ENCODE results near the gene RPL13A. TPM values are rescaled to one million over a fixed set of nuclear protein-coding genes. Genes with fewer than 3 reads are reported as not detected.

The RPL13A gene
- total and polyA plus RNA-seq, 9 of the 15 experiments (the other 6 are each of a cell fraction or from before 2014, with no cell fraction given) = 1,744 to 5,482 (median 2,949) TPM

GRCh38 chr19:49441960-49442350 is 45.5 kb upstream of the RPL13A start (continued):
- TF ChIP-seq ZBTB40 (IDR thresholded peaks at IDR 0.05) = 0 out of 2 replicates have a peak, but pooled peaks have one; percentile 8
- TF ChIP-seq ZBTB40 (CRISPR knock-in tag; IDR thresholded peaks at IDR 0.05) = no peak
- TF ChIP-seq MAFK (IDR thresholded peaks at IDR 0.05; ENCODE audit: low read length) = no peak
- TF ChIP-seq, protein P1, sequence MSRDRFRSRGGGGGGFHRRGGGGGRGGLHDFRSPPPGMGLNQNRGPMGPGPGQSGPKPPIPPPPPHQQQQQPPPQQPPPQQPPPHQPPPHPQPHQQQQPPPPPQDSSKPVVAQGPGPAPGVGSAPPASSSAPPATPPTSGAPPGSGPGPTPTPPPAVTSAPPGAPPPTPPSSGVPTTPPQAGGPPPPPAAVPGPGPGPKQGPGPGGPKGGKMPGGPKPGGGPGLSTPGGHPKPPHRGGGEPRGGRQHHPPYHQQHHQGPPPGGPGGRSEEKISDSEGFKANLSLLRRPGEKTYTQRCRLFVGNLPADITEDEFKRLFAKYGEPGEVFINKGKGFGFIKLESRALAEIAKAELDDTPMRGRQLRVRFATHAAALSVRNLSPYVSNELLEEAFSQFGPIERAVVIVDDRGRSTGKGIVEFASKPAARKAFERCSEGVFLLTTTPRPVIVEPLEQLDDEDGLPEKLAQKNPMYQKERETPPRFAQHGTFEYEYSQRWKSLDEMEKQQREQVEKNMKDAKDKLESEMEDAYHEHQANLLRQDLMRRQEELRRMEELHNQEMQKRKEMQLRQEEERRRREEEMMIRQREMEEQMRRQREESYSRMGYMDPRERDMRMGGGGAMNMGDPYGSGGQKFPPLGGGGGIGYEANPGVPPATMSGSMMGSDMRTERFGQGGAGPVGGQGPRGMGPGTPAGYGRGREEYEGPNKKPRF (IDR thresholded peaks at IDR 0.05; ENCODE audit: low read depth, low read length) = no peak
